IMR-90 (cell line): ENCODE data around the gene DPEP1. TPM values are rescaled to one million over a fixed set of nuclear protein-coding genes. Genes with fewer than 3 reads are reported as not detected.

Source experiments
- ATAC-seq: fragments of 200-7000 bp; cut with Tn5 transposase; 2 replicates; pipeline ENCODE4 v1.9.1; 2020; ENCODE audit warnings: low read depth, mild to moderate bottlenecking, moderate library complexity
- BruUV-seq: library from RNA; stranded (reverse); fragments of 400-500 nt; replicated peaks from 2 replicates; lab custom pipeline; 2021; lab: Mats Ljungman, UMichigan
- CTCF ChIA-PET: fragments of 300-600 bp; formaldehyde crosslinking; extraction: SDS; loops from one replicate; lab custom pipeline; 2021; ENCODE audit warnings: antibody characterized with exemption; lab: Yijun Ruan, JAX
- POLR2A ChIA-PET: fragments of 300-600 bp; sonication (Branson Sonifier 250); formaldehyde crosslinking; loops from one replicate; lab custom pipeline; 2022; ENCODE audit warnings: antibody characterized with exemption; ENCODE audit not compliant: unreplicated experiment; lab: Charles Lee
- DNase-seq: peaks from one replicate; pipeline ENCODE4 v3.0.0; 2013
- H2AFZ ChIP-seq: replicated peaks from 2 replicates; pipeline ENCODE3; 2013; ENCODE audit warnings: low read length, mild to moderate bottlenecking; ENCODE audit not compliant: poor library complexity
- H2AK5ac ChIP-seq: 2 replicates; pipeline ENCODE4 v1.6.1; 2013; ENCODE audit warnings: low read depth, low read length, inconsistent platforms
- H2AK9ac ChIP-seq: replicated peaks from 2 replicates; pipeline ENCODE3; 2013; ENCODE audit warnings: mild to moderate bottlenecking, low read depth, low read length, moderate library complexity; ENCODE audit not compliant: poor library complexity
- H2BK120ac ChIP-seq: 2 replicates; pipeline ENCODE4 v1.6.1; 2013; ENCODE audit warnings: low read depth, low read length, inconsistent platforms
- H2BK15ac ChIP-seq: 3 replicates; pipeline ENCODE4 v1.6.1; 2013; ENCODE audit warnings: low read depth, low read length, inconsistent platforms
- H2BK20ac ChIP-seq: 2 replicates; pipeline ENCODE4 v1.6.1; 2013; ENCODE audit warnings: low read depth, mild to moderate bottlenecking, inconsistent platforms, low read length, moderate library complexity
- H2BK5ac ChIP-seq: 2 replicates; pipeline ENCODE4 v1.6.1; 2013; ENCODE audit warnings: mild to moderate bottlenecking, low read depth, low read length, inconsistent platforms; ENCODE audit not compliant: poor library complexity, severe bottlenecking
- H3K14ac ChIP-seq: replicated peaks from 2 replicates; pipeline ENCODE4 v1.6.1; 2013; ENCODE audit warnings: low read depth, low read length, inconsistent platforms
- H3K18ac ChIP-seq: 2 replicates; pipeline ENCODE4 v1.6.1; 2013; ENCODE audit warnings: low read depth, low read length, control low read depth
- H3K23ac ChIP-seq: 2 replicates; pipeline ENCODE4 v1.6.1; 2013; ENCODE audit warnings: low read depth, low read length, inconsistent platforms
- H3K27ac ChIP-seq: 2 replicates; pipeline ENCODE4 v1.5.1; 2013; ENCODE audit warnings: mild to moderate bottlenecking, control low read depth, low read length; ENCODE audit not compliant: insufficient read depth
- H3K27me3 ChIP-seq: 2 replicates; pipeline ENCODE4 v1.6.1; 2013; ENCODE audit warnings: low read length; ENCODE audit not compliant: control insufficient read depth, insufficient read depth
- H3K36me3 ChIP-seq: 2 replicates; pipeline ENCODE4 v1.6.1; 2013; ENCODE audit warnings: low read length, mixed read lengths; ENCODE audit not compliant: control insufficient read depth, insufficient read depth
- H3K4ac ChIP-seq: 2 replicates; pipeline ENCODE4 v1.6.1; 2013; ENCODE audit warnings: low read depth, low read length, inconsistent platforms
- H3K4me1 ChIP-seq: 2 replicates; pipeline ENCODE4 v1.6.1; 2013; ENCODE audit warnings: low read length, mixed read lengths; ENCODE audit not compliant: control insufficient read depth, insufficient read depth
- H3K4me2 ChIP-seq: 2 replicates; pipeline ENCODE4 v1.6.1; 2013; ENCODE audit warnings: low read depth, mild to moderate bottlenecking, control low read depth, low read length, moderate library complexity
- H3K4me3 ChIP-seq: 2 replicates; pipeline ENCODE4 v1.5.1; 2013; ENCODE audit warnings: low read depth, mild to moderate bottlenecking, control low read depth, low read length, moderate library complexity; ENCODE audit not compliant: insufficient read depth
- H3K56ac ChIP-seq: 2 replicates; pipeline ENCODE4 v1.6.1; 2013; ENCODE audit warnings: low read length, inconsistent platforms; ENCODE audit not compliant: insufficient read depth; ENCODE audit errors: extremely low read depth
- H3K79me1 ChIP-seq, 2 experiments: 2 replicates each; pipeline ENCODE4 v1.6.1; 2013; ENCODE audit warnings: low read length in 2 of 2, inconsistent platforms in 1 of 2, low read depth in 1 of 2
- H3K9ac ChIP-seq: 2 replicates; pipeline ENCODE4 v1.6.1; 2013; ENCODE audit warnings: low read depth, low read length, control low read depth
- H3K9me1 ChIP-seq: 2 replicates; pipeline ENCODE4 v1.6.1; 2013; ENCODE audit warnings: low read length, inconsistent platforms; ENCODE audit not compliant: insufficient read depth
- H3K9me3 ChIP-seq: 2 replicates; pipeline ENCODE4 v1.6.1; 2013; ENCODE audit warnings: low read length; ENCODE audit not compliant: control insufficient read depth, insufficient read depth
- H4K20me1 ChIP-seq: 2 replicates; pipeline ENCODE4 v1.6.1; 2013; ENCODE audit warnings: low read length, inconsistent platforms; ENCODE audit not compliant: insufficient read depth
- H4K5ac ChIP-seq: 2 replicates; pipeline ENCODE4 v1.6.1; 2013; ENCODE audit warnings: mild to moderate bottlenecking, low read depth, low read length, control low read depth
- H4K8ac ChIP-seq, 2 experiments: 2 replicates each; pipeline ENCODE4 v1.6.1; 2013; ENCODE audit warnings: low read depth in 2 of 2, low read length in 2 of 2, control low read depth in 1 of 2, inconsistent platforms in 1 of 2
- H4K91ac ChIP-seq: 2 replicates; pipeline ENCODE4 v1.6.1; 2013; ENCODE audit warnings: low read depth, low read length, inconsistent platforms; ENCODE audit not compliant: insufficient read depth
- BHLHE40 ChIP-seq: fragments of 150-350 bp; IDR thresholded peaks from 2 replicates; pipeline ENCODE4 v1.6.1; 2016; ENCODE audit warnings: mild to moderate bottlenecking, low read depth, low read length
- CHD1 ChIP-seq: IDR thresholded peaks from 2 replicates; pipeline ENCODE4 v1.6.1; 2012; ENCODE audit warnings: low read depth, low read length, improper control_type of control experiment
- CTCF ChIP-seq: conservative IDR thresholded peaks from 2 replicates; pipeline ENCODE4 v1.5.1; 2012; ENCODE audit warnings: mild to moderate bottlenecking, low read depth, low read length, improper control_type of control experiment
- ELK1 ChIP-seq: fragments of 150-350 bp; IDR thresholded peaks from 2 replicates; pipeline ENCODE4 v1.6.1; 2016; ENCODE audit warnings: low read depth, mild to moderate bottlenecking, low read length, moderate library complexity, borderline replicate concordance
- FOS ChIP-seq: fragments of 150-350 bp; IDR thresholded peaks from 2 replicates; pipeline ENCODE4 v1.6.1; 2016; ENCODE audit warnings: low read depth, low read length
- MAZ ChIP-seq: IDR thresholded peaks from 2 replicates; pipeline ENCODE4 v1.6.1; 2012; ENCODE audit warnings: low read depth, mild to moderate bottlenecking, low read length, improper control_type of control experiment, moderate library complexity, borderline replicate concordance
- NFE2L2 ChIP-seq: fragments of 150-350 bp; IDR thresholded peaks from 2 replicates; pipeline ENCODE4 v1.6.1; 2016; ENCODE audit warnings: low read depth, mild to moderate bottlenecking, low read length
- POLR2A ChIP-seq: IDR thresholded peaks from 2 replicates; pipeline ENCODE4 v1.6.1; 2012; ENCODE audit warnings: mild to moderate bottlenecking, low read depth, low read length
- RAD21 ChIP-seq: IDR thresholded peaks from 2 replicates; pipeline ENCODE4 v1.6.1; 2012; ENCODE audit warnings: low read length, improper control_type of control experiment
- RCOR1 ChIP-seq: IDR thresholded peaks from 2 replicates; pipeline ENCODE4 v1.6.1; 2012; ENCODE audit warnings: mild to moderate bottlenecking, low read length, improper control_type of control experiment; ENCODE audit not compliant: insufficient replicate concordance
- RFX5 ChIP-seq: IDR thresholded peaks from 2 replicates; pipeline ENCODE4 v1.8.0; 2012; ENCODE audit warnings: low read depth, mild to moderate bottlenecking, low read length, moderate library complexity
- SMC3 ChIP-seq: fragments of 150-350 bp; IDR thresholded peaks from 2 replicates; pipeline ENCODE4 v1.6.1; 2016; ENCODE audit warnings: low read depth, mild to moderate bottlenecking, antibody characterized with exemption, low read length, moderate library complexity
- WGBS, 2 experiments: methylation state at CpG; one replicate each; pipeline versions ENCODE4 v1.1.5 to v1.1.7; 2013; ENCODE audit warnings: missing lambda C conversion rate in 2 of 2; ENCODE audit not compliant: insufficient read length in 1 of 2; ENCODE audit errors: extremely low coverage in 2 of 2; 5-methylcytosine and 5-hydroxymethylcytosine counted together
- dilution Hi-C: fragments of 300-500 bp; cut with HindIII; formaldehyde crosslinking; loops from one replicate; pipeline ENCODE4 v1.14.3; 2018; ENCODE audit warnings: low sequenced_read_pairs; ENCODE audit not compliant: unreplicated experiment
- in situ Hi-C: fragments of 300-500 bp; cut with MboI; formaldehyde crosslinking; loops from 3 replicates; pipeline ENCODE4 v1.14.3; 2019; ENCODE audit warnings: low sequenced_read_pairs, inconsistent platforms, mixed read lengths
- intact Hi-C: fragments of 100-400 bp; cut with micrococcal nuclease; formaldehyde crosslinking; loops from 2 replicates; pipeline ENCODE4 v1.10.0; 2022
- polyA plus RNA-seq, 3 experiments: library from polyadenylated mRNA; depleted of rRNA; stranded (reverse); fragments of >200 nt; gene quantifications; 2 replicates each; pipeline ENCODE4 v1.2.3, GENCODE V29; 2012; ENCODE audit warnings: low replicate concordance in 1 of 3
- total RNA-seq: library from RNA; depleted of rRNA; stranded (reverse); fragments of >200 nt; gene quantifications from 2 replicates; pipeline ENCODE4 v1.2.3, GENCODE V29; 2012
- TF ChIP-seq, protein P1 (sequence below): fragments of 150-350 bp; IDR thresholded peaks from 2 replicates; pipeline ENCODE4 v1.6.1; 2017; ENCODE audit warnings: mild to moderate bottlenecking, antibody characterized with exemption, low read length, low read depth

The DPEP1 gene
- total and polyA plus RNA-seq, 2 of the 4 experiments (the other 2 are of a cell fraction), result not detected

DNA sequence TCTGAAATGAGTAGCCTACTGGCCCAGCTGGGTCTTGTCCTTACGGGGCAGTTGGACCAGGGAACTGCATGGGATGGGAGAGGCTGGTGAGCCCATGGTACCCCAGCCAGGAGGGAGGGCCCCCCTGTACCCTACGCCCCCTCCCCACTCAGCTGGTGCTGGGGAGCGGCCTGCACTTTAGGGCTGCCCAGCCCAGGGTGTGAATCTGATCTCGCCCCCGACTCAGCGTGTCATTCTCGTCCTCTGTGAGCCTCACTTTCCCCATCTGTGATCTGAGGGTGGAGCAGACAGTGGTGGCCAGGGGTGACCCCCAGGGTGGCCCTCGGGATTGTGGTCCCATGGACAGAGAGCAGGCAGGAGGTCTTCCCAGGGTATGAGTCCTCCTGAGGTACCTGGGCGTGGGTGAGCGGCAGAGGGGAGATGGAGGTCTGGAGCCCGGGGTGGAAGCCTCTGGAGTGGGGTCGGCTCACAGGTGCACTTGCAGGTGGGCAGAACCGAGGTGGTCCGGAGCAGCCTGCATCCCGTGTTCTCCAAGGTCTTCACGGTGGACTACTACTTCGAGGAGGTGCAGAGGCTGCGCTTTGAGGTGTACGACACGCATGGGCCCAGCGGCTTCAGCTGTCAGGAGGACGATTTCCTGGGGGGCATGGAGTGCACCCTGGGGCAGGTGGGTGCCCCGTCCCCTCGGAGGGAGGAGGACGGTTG is 36.2 kb upstream of the DPEP1 start (continued):
- TF ChIP-seq SMC3, result no peak

GRCh38 chr16:89579351-89579750 is 34.1 kb upstream of the DPEP1 start:
- Histone ChIP-seq H2BK15ac (peak overlapping the region; percentile 99; the same call in 2 of the 3 replicates), H2BK5ac (no peak overlapping the region), H3K18ac (no peak overlapping the region), H3K4me2 (no peak overlapping the region), H4K91ac (peak overlapping the region; percentile 16; the same call in 1 of the 2 replicates), H3K27ac (no peak overlapping the region), H4K5ac (no peak overlapping the region), H3K79me1 (peaks cover 0 to 13% of the 10 kb centered on the region in 2 experiments; a peak in 1 of 4 replicates), H3K9me3 (no peaks in the 10 kb centered on the region), H3K56ac (no peak overlapping the region), H3K9ac (no peak overlapping the region), H2AFZ (no peak overlapping the region), H3K23ac (no peak overlapping the region), H2BK20ac (peak overlapping the region; percentile 2; the same call in 1 of the 2 replicates), H3K9me1 (peaks cover 26% of the 10 kb centered on the region), H2AK9ac (no peak overlapping the region), H4K8ac (no peak overlapping the region), H3K36me3 (peaks cover 6% of the 10 kb centered on the region; the same call in 1 of the 2 replicates), H3K4me3 (no peak overlapping the region), H3K4me1 (peaks cover 22% of the 10 kb centered on the region), H3K14ac (no peak overlapping the region), H3K27me3 (peaks cover 4% of the 10 kb centered on the region; the same call in 1 of the 2 replicates), H2AK5ac (peak overlapping the region; percentile 99), H2BK120ac (peak overlapping the region; percentile 20), H3K4ac (peak overlapping the region; percentile 28), H4K20me1 (peaks cover 3% of the 10 kb centered on the region; the same call in 1 of the 2 replicates)
- WGBS, 2 experiments, result 84% methylated on average over 12 of the region's 15 CpGs; no CpG with 5 or more reads in 1 of the 2 experiments
- DNase-seq, result no peak
- ChIA-PET CTCF (no interaction called here), POLR2A (no interaction called here)
- no TSS peak for BruUV-seq
- no peak for ATAC-seq
- dilution Hi-C loops (no loop called here), intact Hi-C loops (no loop called here), in situ Hi-C loops (no loop called here)
- no peak for TF ChIP-seq POLR2A
- no peak for TF ChIP-seq FOS
- no peak for TF ChIP-seq SMC3
- TF ChIP-seq, protein P1, sequence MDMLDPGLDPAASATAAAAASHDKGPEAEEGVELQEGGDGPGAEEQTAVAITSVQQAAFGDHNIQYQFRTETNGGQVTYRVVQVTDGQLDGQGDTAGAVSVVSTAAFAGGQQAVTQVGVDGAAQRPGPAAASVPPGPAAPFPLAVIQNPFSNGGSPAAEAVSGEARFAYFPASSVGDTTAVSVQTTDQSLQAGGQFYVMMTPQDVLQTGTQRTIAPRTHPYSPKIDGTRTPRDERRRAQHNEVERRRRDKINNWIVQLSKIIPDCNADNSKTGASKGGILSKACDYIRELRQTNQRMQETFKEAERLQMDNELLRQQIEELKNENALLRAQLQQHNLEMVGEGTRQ, result no peak
- no peak for TF ChIP-seq RCOR1
- TF ChIP-seq NFE2L2, result no peak
- no peak for TF ChIP-seq MAZ
- no peak for TF ChIP-seq CTCF
- TF ChIP-seq ELK1, result no peak
- no peak for TF ChIP-seq RAD21
- TF ChIP-seq RFX5, result no peak
- TF ChIP-seq BHLHE40, result no peak
- TF ChIP-seq CHD1, result no peak
